ENCODE data around the gene IQCE.
A peak's percentile ranks its signal among the peaks of the same experiment; 100 is the strongest.

IQCE gene

GRCh38 chr7:2621061-2621828, 62.5 kb downstream of the IQCE start:
- DNase-seq: peak in 1 of 2 experiments; percentile 20

- DNase-seq: no peak
Observed at GRCh38 chr7:2621948-2622640, 63.3 kb downstream of the IQCE start.

GRCh38 chr7:2622869-2623697, 64.3 kb downstream of the IQCE start:
- DNase-seq: no peak

- DNase-seq: no peak
Observed at GRCh38 chr7:2623698-2624014, 64.9 kb downstream of the IQCE start.

- DNase-seq: no peak
Observed at GRCh38 chr7:2624293-2624886, 65.6 kb downstream of the IQCE start.

- DNase-seq: no peak
Observed at GRCh38 chr7:2626498-2627117, 67.8 kb downstream of the IQCE start.

GRCh38 chr7:2627258-2628129, 68.7 kb downstream of the IQCE start:
- no peak for DNase-seq

- no peak for DNase-seq
Observed at GRCh38 chr7:2628130-2628482, 69.3 kb downstream of the IQCE start.

- no peak for DNase-seq
Observed at GRCh38 chr7:2628891-2629290, 70.1 kb downstream of the IQCE start.

GRCh38 chr7:2629746-2630681, 71.2 kb downstream of the IQCE start:
- DNase-seq: no peak

GRCh38 chr7:2631946-2632732, 73.4 kb downstream of the IQCE start, which contains the start of gene TTYH3:
Gene TTYH3 (plus strand): TSS chr7:2631986. CDS start chr7:2632156, 170 bp downstream.
- DNase-seq: no peak

- DNase-seq: peak in 1 of 2 experiments; percentile 36
Observed at GRCh38 chr7:2632733-2633537, 74.2 kb downstream of the IQCE start.

- no peak for DNase-seq
Observed at GRCh38 chr7:2633538-2634266, 74.9 kb downstream of the IQCE start.

- no peak for DNase-seq
Observed at GRCh38 chr7:2634267-2635145, 75.7 kb downstream of the IQCE start.

GRCh38 chr7:2635148-2635668, 76.4 kb downstream of the IQCE start:
- no peak for DNase-seq

- no peak for DNase-seq
Observed at GRCh38 chr7:2635810-2636701, 77.3 kb downstream of the IQCE start.

All from NCI-H524 (cell line).